ENCODE measurements around the gene PMP22. TPM values are rescaled to one million over a fixed set of nuclear protein-coding genes. Genes with fewer than 3 reads are reported as not detected.

Gene PMP22
- total and polyA plus RNA-seq, 2 donors (not counting 3 experiments of a cell fraction or from before 2014, with no cell fraction given): 67.2 to 103 TPM

GRCh38 chr17:15307710-15308111 lies 42.6 kb upstream of the PMP22 start:
- H3K27ac ChIP-seq (ENCODE audit: insufficient read depth, low read depth, low read length): no peak overlapping the region
- no peaks in the 10 kb centered on the region for H3K9me3 ChIP-seq (replicated peaks; ENCODE audit: control insufficient read depth, insufficient read depth, low read length)
- intact Hi-C loops (cut with micrococcal nuclease): no loop called here
- H3K27me3 ChIP-seq (ENCODE audit: control insufficient read depth in 2 of 2, insufficient read depth in 2 of 2, low read length in 2 of 2): no peaks in the 10 kb centered on the region
- H4K20me1 ChIP-seq (replicated peaks; ENCODE audit: control insufficient read depth, extremely low read depth, insufficient read depth, low read length): no peaks in the 10 kb centered on the region
- H3K79me2 ChIP-seq (ENCODE audit: control insufficient read depth, insufficient read depth, low read length): no peaks in the 10 kb centered on the region
- no peak overlapping the region for H3K4me3 ChIP-seq (replicated peaks in 1 of 3; ENCODE audit: insufficient read depth in 1 of 3, low read depth in 1 of 3, low read length in 3 of 3)
- H3K4me2 ChIP-seq (ENCODE audit: insufficient read depth, low read length): no peak overlapping the region
- DNase-seq (ENCODE audit: low read depth, low spot score) (no peak), FAIRE-seq (no peak)
- ChIA-PET CTCF (no interaction called here), POLR2A (no interaction called here)
- no peak overlapping the region for H3K9ac ChIP-seq (replicated peaks; ENCODE audit: extremely low read depth, insufficient read depth, low read length)
- no peaks in the 10 kb centered on the region for H3K4me1 ChIP-seq (ENCODE audit: control insufficient read depth, extremely low read depth, insufficient read depth, low read length)
- TF ChIP-seq MAX (IDR thresholded peaks at IDR 0.05; ENCODE audit: insufficient read depth, insufficient read length) (no peak), FOS (IDR thresholded peaks at IDR 0.05; ENCODE audit: borderline replicate concordance, insufficient read depth, low read length) (no peak), MYC (IDR thresholded peaks at IDR 0.05; ENCODE audit: low read depth, low read length) (no peak), EZH2 (IDR thresholded peaks at IDR 0.05; ENCODE audit: borderline replicate concordance, low read depth, low read length, severe bottlenecking) (no peak), JUN (IDR thresholded peaks at IDR 0.05; ENCODE audit: borderline replicate concordance, insufficient read depth, insufficient read length, low read depth) (no peak), POLR2A (IDR thresholded peaks at IDR 0.05; ENCODE audit: low read depth, low read length) (no peak), GATA2 (IDR thresholded peaks at IDR 0.05; ENCODE audit: insufficient read depth, insufficient read length, low read depth, low read length) (no peak), POLR2AphosphoS5 (IDR thresholded peaks at IDR 0.05; ENCODE audit: insufficient read depth, low read depth, low read length) (no peak), CTCF (IDR thresholded peaks at IDR 0.05; ENCODE audit: extremely low read depth in 1 of 2, insufficient read depth in 1 of 2, low read depth in 1 of 2, low read length in 2 of 2) (no peak)
- no TSS peak for BruUV-seq (replicated peaks)
- no peaks in the 10 kb centered on the region for H3K9me1 ChIP-seq (replicated peaks; ENCODE audit: control insufficient read depth, extremely low read depth, insufficient read depth, low read length)
- H3K36me3 ChIP-seq (ENCODE audit: control insufficient read depth in 2 of 2, extremely low read depth in 1 of 2, insufficient read depth in 2 of 2, low read length in 2 of 2): no peaks in the 10 kb centered on the region
- H2AFZ ChIP-seq (ENCODE audit: low read depth, low read length): no peak overlapping the region
- dilution Hi-C loops (cut with MboI; ENCODE audit: extremely low pct_ligation_motif_present, low sequenced_read_pairs): no loop called here
